ENCODE results near the gene TBC1D17. TPM values are rescaled to one million over a fixed set of nuclear protein-coding genes. Genes with fewer than 3 reads are reported as not detected.

TBC1D17 gene
- total and polyA plus RNA-seq, 2 of the 13 experiments (the other 11 are each of a cell fraction or from before 2014, with no cell fraction given): 9.7 to 16.9 TPM

DNA sequence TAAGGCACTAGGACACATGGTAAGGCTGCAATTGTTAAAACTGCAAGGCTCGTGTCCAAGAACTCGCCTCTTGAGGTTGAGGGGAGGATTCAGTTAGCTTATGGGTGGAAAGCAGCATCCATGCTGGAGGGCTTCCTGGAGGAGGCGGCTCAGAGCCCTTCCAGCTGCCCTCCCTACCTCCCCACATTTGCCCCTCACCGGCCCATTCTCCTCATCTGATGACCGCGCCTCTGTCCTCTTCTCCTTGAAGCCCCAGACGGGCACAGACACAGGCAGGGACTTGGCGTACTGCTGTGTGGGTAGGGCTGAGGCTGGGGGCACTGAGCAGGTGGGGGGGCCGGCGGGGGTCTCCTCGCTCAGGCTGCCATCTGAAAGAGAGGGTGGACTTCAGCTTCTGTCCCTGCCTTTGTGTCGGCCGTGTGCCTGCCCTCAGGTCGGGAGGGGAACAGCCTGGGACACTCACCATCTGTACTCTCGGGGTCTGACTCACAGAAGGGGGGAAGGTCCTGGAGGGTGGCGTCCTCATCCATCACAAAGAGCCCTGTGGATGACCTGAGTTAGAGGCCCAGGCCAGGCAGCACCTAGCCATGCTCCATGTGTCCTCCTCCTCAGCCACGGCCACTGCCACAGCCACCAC, 6.0 kb upstream of the TBC1D17 start:
- H3K36me3 ChIP-seq (replicated peaks in 1 of 2; ENCODE audit: control insufficient read depth in 1 of 2, insufficient read depth in 2 of 2, low read length in 2 of 2): peaks cover 0 to 5% of the 10 kb centered on the region in 2 experiments; a peak in 3 of 5 replicates
- intact Hi-C loops (cut with micrococcal nuclease; ENCODE audit: unreplicated experiment): no loop called here
- in situ Hi-C loops (cut with HindIII; ENCODE audit: extremely low pct_ligation_motif_present, low pct_unique_long_range_greater_than_20kb): no loop called here
- FAIRE-seq (no peak), ATAC-seq (no peak), DNase-seq (ENCODE audit: low spot score) (no peak)
- POLR2A ChIA-PET: no interaction called here
- no peak overlapping the region for H2AFZ ChIP-seq (ENCODE audit: low read length)
- 95% methylated on average over 14 of the region's 17 CpGs for WGBS (ENCODE audit: low lambda C conversion rate)
- no peak overlapping the region for H3K27ac ChIP-seq (ENCODE audit: extremely low read length, insufficient read depth, low read length)
- H3K4me2 ChIP-seq (ENCODE audit: low read depth, low read length): no peak overlapping the region
- no TSS peak for BruUV-seq (replicated peaks)
- peak; percentile 69 for TF ChIP-seq ZFP36 (IDR thresholded peaks at IDR 0.05; ENCODE audit: borderline replicate concordance, low read depth, low read length, partially characterized antibody)
- no peak for TF ChIP-seq NFKB2 (CRISPR knock-in tag; IDR thresholded peaks at IDR 0.05; ENCODE audit: borderline replicate concordance)
- no peaks in the 10 kb centered on the region for H3K9me3 ChIP-seq (ENCODE audit: low read length)
- H4K20me1 ChIP-seq (ENCODE audit: insufficient read depth, low read length): no peaks in the 10 kb centered on the region
- CTCF ChIA-PET (ENCODE audit: low intra/inter-chr PET ratio, low total read pairs): no interaction called here
- no peaks in the 10 kb centered on the region; a peak in 1 of 5 replicates for H3K27me3 ChIP-seq (ENCODE audit: control insufficient read depth in 1 of 2, insufficient read depth in 2 of 2, low read length in 2 of 2)
- no peak overlapping the region for H3K4me3 ChIP-seq (replicated peaks in 1 of 3; ENCODE audit: insufficient read depth in 1 of 3, low read depth in 2 of 3, low read length in 3 of 3)
- peaks cover 27% of the 10 kb centered on the region for H3K79me2 ChIP-seq (ENCODE audit: insufficient read depth, low read length)
- no peak overlapping the region for H3K9ac ChIP-seq (ENCODE audit: insufficient read depth, low read depth, low read length)
- peaks cover 41% of the 10 kb centered on the region for H3K4me1 ChIP-seq (ENCODE audit: insufficient read depth, low read length)

DNA sequence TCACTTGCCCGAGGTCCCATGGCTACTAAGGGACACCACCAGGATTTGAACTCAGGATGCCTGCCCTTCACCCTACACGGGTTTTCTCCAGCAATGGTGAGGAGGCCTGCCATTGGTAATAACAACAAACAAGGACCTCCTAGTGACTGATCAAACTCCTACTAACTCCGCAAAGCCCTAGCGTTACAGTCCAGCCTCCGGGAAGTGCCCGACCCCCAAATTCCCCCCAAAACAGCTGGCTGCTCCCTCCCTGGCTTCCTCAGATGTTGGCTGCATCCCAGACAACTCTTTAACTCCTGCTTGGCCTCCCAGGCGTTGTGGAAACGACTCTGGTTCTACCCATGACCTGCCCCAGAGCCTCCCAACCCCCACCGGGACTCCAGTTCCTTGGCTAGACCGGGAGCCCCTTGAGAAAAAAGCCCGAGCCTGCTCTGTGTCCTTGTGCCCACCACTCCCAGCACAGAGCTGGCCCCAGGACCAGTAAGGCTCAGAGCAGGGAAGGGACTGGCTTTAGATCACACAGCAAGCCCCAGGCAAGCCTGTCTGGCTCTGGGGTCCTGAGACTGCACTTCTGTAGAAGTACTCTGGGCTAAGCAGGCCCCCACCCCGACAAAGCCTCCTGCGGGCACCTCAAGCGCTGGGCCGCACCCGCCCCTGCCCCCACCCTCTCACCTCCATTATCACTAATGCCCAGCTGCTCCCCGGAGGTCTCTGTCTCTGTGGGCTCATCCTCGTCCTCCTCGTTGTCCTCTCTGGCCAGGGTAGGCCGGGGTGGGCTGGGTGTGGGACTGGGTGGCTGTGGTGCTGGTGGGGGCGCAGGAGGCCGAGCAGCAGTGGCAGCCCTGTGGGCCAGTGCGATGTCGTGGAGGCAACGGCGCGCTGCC, 5.0 kb upstream of the TBC1D17 start:
- H3K4me2 ChIP-seq (ENCODE audit: low read depth, low read length): no peak overlapping the region
- H2AFZ ChIP-seq (ENCODE audit: low read length): no peak overlapping the region
- H3K9me3 ChIP-seq (ENCODE audit: low read length): no peaks in the 10 kb centered on the region
- FAIRE-seq (no peak), ATAC-seq (no peak), DNase-seq (ENCODE audit: low spot score) (no peak)
- in situ Hi-C loops (cut with HindIII; ENCODE audit: extremely low pct_ligation_motif_present, low pct_unique_long_range_greater_than_20kb) (no loop called here), intact Hi-C loops (cut with micrococcal nuclease; ENCODE audit: unreplicated experiment) (no loop called here)
- peaks cover 0 to 5% of the 10 kb centered on the region in 2 experiments; a peak in 3 of 5 replicates for H3K36me3 ChIP-seq (replicated peaks in 1 of 2; ENCODE audit: control insufficient read depth in 1 of 2, insufficient read depth in 2 of 2, low read length in 2 of 2)
- peaks cover 24% of the 10 kb centered on the region for H3K79me2 ChIP-seq (ENCODE audit: insufficient read depth, low read length)
- no peak overlapping the region for H3K4me3 ChIP-seq (replicated peaks in 1 of 3; ENCODE audit: insufficient read depth in 1 of 3, low read depth in 2 of 3, low read length in 3 of 3)
- H3K9ac ChIP-seq (ENCODE audit: insufficient read depth, low read depth, low read length): no peak overlapping the region
- CTCF ChIA-PET (ENCODE audit: low intra/inter-chr PET ratio, low total read pairs): no interaction called here
- H3K4me1 ChIP-seq (ENCODE audit: insufficient read depth, low read length): peaks cover 38% of the 10 kb centered on the region
- H3K27ac ChIP-seq (ENCODE audit: extremely low read length, insufficient read depth, low read length): no peak overlapping the region
- no TSS peak for BruUV-seq (replicated peaks)
- TF ChIP-seq ZNF768 (CRISPR knock-in tag; IDR thresholded peaks at IDR 0.05) (0 out of 2 replicates have a peak, but pooled peaks have one; percentile 17), YEATS4 (CRISPR knock-in tag; IDR thresholded peaks at IDR 0.05; ENCODE audit: borderline replicate concordance) (no peak), ZNF101 (CRISPR knock-in tag; IDR thresholded peaks at IDR 0.05; ENCODE audit: borderline replicate concordance, low read depth) (no peak), ZNF883 (CRISPR knock-in tag; IDR thresholded peaks at IDR 0.05; ENCODE audit: not compliant biosample characterization) (no peak)
- POLR2A ChIA-PET: no interaction called here
- no peaks in the 10 kb centered on the region; a peak in 1 of 5 replicates for H3K27me3 ChIP-seq (ENCODE audit: control insufficient read depth in 1 of 2, insufficient read depth in 2 of 2, low read length in 2 of 2)
- WGBS (ENCODE audit: low lambda C conversion rate): 96% methylated on average over 18 of the region's 27 CpGs
- no peaks in the 10 kb centered on the region for H4K20me1 ChIP-seq (ENCODE audit: insufficient read depth, low read length)
